OCI-LY1 (cell line): ENCODE results near the gene HEXIM1.

Source experiments
- EZH2 ChIP-seq: fragments of 200-600 bp; sonication (generic), shearing (Covaris generic); IDR thresholded peaks from 2 replicates; pipeline ENCODE4 v1.8.0; 2017; ENCODE audit warnings: borderline replicate concordance, mixed run types, mild to moderate bottlenecking, antibody characterized with exemption, low read length, moderate library complexity, mixed read lengths
- TF ChIP-seq, protein P1 (sequence below): fragments of 200-600 bp; sonication (generic), shearing (Covaris generic); IDR thresholded peaks from 2 replicates; pipeline ENCODE4 v1.5.1; 2017; ENCODE audit warnings: mild to moderate bottlenecking, antibody characterized with exemption, low read length, moderate library complexity, mixed read lengths

DNA sequence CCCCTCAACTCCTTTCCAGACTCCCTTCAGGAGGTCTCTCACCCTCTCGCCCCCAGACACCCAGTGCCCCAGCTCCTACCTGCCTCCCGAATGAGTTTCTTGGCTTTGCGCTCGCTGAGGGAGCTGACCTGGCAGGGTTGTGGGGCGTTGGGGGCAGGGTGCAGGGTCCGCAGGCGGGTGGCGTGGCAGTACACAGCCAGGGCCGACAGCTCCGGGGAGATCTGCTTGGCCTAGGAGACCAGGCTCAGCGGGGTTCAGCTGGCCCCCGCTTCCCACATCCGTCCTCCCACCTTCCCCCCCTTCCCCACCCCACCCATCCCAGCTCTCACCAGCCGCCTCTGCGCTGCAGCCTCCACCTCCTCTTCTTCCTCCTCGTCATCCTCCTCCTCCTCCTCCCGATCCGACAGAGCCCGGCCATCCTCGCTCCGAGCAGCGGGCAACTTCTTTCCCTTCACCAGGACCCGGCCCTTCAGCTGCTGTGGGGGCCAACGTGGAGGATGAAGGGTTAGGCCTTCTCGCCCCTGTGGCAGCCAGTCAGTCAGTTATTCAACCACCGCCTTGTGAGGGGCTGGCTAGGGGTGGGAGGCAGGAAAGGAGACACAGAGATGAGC is 33.2 kb upstream of the HEXIM1 start:
- TF ChIP-seq, protein P1, sequence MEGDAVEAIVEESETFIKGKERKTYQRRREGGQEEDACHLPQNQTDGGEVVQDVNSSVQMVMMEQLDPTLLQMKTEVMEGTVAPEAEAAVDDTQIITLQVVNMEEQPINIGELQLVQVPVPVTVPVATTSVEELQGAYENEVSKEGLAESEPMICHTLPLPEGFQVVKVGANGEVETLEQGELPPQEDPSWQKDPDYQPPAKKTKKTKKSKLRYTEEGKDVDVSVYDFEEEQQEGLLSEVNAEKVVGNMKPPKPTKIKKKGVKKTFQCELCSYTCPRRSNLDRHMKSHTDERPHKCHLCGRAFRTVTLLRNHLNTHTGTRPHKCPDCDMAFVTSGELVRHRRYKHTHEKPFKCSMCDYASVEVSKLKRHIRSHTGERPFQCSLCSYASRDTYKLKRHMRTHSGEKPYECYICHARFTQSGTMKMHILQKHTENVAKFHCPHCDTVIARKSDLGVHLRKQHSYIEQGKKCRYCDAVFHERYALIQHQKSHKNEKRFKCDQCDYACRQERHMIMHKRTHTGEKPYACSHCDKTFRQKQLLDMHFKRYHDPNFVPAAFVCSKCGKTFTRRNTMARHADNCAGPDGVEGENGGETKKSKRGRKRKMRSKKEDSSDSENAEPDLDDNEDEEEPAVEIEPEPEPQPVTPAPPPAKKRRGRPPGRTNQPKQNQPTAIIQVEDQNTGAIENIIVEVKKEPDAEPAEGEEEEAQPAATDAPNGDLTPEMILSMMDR: no peak
- TF ChIP-seq EZH2: no peak
